ENCODE results near the gene CHCT1.
"Not testable (repeated sequence)": the region's sequence is repeated elsewhere in the genome, so short reads cannot be mapped to it uniquely, and the experiment has no call there.

GRCh38 chr17:60384921-60385320 is 37.4 kb upstream of the CHCT1 start:
- not testable (repeated sequence) for TF ChIP-seq POLR2A, CTCF (IDR thresholded peaks at IDR 0.05)
